Measurements from ENCODE around the gene NANOS3. TPM values are rescaled to one million over a fixed set of nuclear protein-coding genes. Genes with fewer than 3 reads are reported as not detected.

Gene NANOS3
- total RNA-seq, 6 donors from 2014 or later = 1.3 to 5.2 TPM; not detected in 4

- Histone ChIP-seq H3K9me3 (no peaks in the 10 kb centered on the region), H3K4me3 (no peak overlapping the region), H3K4me1 (peaks cover 38 to 47% (median 45%) of the 10 kb centered on the region in 4 donors), H3K36me3 (peaks cover 0 to 82% (median 39%) of the 10 kb centered on the region in 4 donors), H3K27ac (peak overlapping the region; percentile 2 to 100 (median 92)), H3K27me3 (no peaks in the 10 kb centered on the region)
- peak in 1 of 2 donors; percentile 4 for ATAC-seq (ENCODE audit: low FRiP score in 2 of 2)
- TF ChIP-seq EP300 (IDR thresholded peaks at IDR 0.05) = no peak
- no peak for TF ChIP-seq POLR2A (IDR thresholded peaks at IDR 0.05)
- TF ChIP-seq POLR2AphosphoS5 (IDR thresholded peaks at IDR 0.05) = peak in 1 of 2 donors; percentile 7
- TF ChIP-seq, protein P1, sequence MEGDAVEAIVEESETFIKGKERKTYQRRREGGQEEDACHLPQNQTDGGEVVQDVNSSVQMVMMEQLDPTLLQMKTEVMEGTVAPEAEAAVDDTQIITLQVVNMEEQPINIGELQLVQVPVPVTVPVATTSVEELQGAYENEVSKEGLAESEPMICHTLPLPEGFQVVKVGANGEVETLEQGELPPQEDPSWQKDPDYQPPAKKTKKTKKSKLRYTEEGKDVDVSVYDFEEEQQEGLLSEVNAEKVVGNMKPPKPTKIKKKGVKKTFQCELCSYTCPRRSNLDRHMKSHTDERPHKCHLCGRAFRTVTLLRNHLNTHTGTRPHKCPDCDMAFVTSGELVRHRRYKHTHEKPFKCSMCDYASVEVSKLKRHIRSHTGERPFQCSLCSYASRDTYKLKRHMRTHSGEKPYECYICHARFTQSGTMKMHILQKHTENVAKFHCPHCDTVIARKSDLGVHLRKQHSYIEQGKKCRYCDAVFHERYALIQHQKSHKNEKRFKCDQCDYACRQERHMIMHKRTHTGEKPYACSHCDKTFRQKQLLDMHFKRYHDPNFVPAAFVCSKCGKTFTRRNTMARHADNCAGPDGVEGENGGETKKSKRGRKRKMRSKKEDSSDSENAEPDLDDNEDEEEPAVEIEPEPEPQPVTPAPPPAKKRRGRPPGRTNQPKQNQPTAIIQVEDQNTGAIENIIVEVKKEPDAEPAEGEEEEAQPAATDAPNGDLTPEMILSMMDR (IDR thresholded peaks at IDR 0.05) = no peak
- DNase-seq = no peak
- WGBS, 2 donors = 66 to 71% methylated on average over 22 of the region's 22 CpGs
These were observed 45.1 kb upstream of the NANOS3 start for GRCh38 chr19:13831537-13832467.

GRCh38 chr19:13833330-13834243, 43.3 kb upstream of the NANOS3 start:
- H3K9me3 ChIP-seq = no peaks in the 10 kb centered on the region
- peak overlapping the region; percentile 84 to 100 (median 100) for H3K27ac ChIP-seq
- H3K27me3 ChIP-seq = no peaks in the 10 kb centered on the region
- H3K4me1 ChIP-seq = peaks cover 56 to 65% (median 62%) of the 10 kb centered on the region in 4 donors
- peak in 2 of 4 donors; percentile 27 to 56 for TF ChIP-seq POLR2A (IDR thresholded peaks at IDR 0.05)
- TF ChIP-seq, protein P1 (IDR thresholded peaks at IDR 0.05) = peak; percentile 40 to 80 (median 71)
- no peak for TF ChIP-seq EP300 (IDR thresholded peaks at IDR 0.05)
- TF ChIP-seq POLR2AphosphoS5 (IDR thresholded peaks at IDR 0.05) = peak; percentile 54 to 77
- 9 to 12% methylated on average over 25 to 34 of the region's 59 CpGs for WGBS, 2 donors
- H3K36me3 ChIP-seq = peaks cover 0 to 80% (median 43%) of the 10 kb centered on the region in 4 donors
- ATAC-seq (ENCODE audit: low FRiP score in 2 of 2) (peak; percentile 70 to 94), DNase-seq (peak; percentile 94 to 99)
- H3K4me3 ChIP-seq = peak overlapping the region in 3 of 4 donors; percentile 22 to 96 (median 42)

DNA sequence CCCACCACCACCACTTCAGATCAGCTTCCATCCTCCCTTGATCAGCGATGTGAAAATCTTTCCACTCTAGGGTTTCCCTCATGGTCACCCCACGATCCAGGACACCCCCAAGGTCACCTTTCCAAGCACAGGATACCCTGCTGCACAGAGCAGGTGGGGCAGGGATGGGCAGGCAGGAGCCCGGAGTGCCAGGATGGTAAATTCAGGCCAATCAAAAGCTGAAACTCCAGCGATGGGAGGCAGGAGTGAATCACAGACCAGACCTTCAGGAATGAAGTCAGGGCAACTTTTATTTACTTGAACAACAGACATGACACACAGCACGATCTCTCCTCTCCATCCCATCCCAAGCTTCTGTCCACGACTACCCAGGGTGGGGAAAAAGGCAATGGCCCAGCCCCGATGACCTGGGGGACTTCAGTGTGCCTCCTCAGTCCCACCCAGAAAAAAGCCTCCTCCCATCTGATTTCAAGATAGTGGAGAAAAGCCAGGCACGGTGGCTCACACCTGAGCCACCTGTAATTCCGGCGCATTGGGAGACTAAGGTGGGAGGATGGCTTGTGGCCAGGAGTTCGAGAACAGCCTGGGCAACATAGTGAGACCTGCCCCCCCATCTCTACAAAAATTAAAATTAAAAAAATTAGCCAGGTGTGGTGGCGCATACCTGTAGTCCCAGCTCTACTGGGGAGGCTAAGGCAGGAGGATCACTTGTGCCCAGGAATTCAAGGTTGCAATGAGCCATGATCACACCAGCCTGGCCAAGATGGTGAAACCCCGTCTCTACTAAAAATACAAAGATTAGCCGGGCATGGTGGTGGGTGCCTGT, 42.5 kb upstream of the NANOS3 start:
- peaks cover 0 to 76% (median 43%) of the 10 kb centered on the region in 4 donors for H3K36me3 ChIP-seq
- peaks cover 63 to 74% (median 67%) of the 10 kb centered on the region in 4 donors for H3K4me1 ChIP-seq
- peak in 1 of 4 donors; percentile 14 for TF ChIP-seq POLR2A (IDR thresholded peaks at IDR 0.05)
- TF ChIP-seq POLR2AphosphoS5 (IDR thresholded peaks at IDR 0.05) = no peak

DNA sequence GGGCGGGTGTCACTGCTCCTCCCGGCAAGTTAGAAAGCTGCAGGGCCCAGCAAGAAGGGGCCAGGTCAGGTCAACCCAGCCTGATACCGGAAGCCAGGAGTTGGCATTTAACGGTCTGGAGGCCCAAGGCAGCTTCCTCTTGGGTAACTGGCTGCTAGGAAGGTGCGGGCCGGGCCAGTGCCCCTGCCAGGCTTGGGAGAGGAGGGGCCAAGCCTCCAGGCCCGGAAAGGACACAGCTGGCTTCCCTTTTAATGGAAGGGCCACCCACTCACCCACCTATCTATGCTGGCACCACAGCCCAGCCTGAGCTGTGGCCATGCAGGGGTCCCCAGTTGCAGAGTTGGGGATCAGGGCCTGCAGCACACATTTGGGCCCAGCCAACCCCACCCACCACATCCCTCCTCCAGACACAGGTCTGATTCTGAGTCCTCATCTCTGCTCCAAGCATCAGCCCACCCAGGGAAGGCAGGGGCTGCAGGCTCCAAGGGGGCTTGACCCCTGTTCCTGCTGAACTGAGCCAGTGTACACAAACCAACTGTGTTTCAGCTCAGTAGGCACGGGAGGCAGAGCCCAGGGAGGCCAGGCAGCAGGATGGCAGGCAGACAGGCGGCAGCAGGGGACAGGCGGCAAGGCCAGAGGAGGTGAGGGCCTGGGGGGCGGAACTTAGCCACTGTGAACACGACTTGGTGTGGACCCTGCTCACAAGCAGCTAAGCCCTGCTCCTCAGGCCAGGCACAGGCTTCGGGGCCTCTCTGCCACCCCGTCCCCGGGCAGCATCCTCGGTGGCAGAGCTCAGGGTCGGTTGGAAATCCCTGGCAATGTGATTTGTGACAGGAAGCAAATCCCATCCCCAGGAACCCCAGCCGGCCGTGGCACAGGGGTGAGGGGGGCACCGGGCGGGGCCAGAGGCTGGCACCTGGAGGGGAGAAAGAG, 40.9 kb upstream of the NANOS3 start:
- Histone ChIP-seq H3K36me3 (peaks cover 0 to 62% (median 35%) of the 10 kb centered on the region in 4 donors), H3K4me3 (peak overlapping the region in 3 of 4 donors; percentile 8 to 96 (median 11)), H3K27ac (peak overlapping the region; percentile 99 to 100 (median 100)), H3K9me3 (no peaks in the 10 kb centered on the region), H3K4me1 (peaks cover 63 to 88% (median 77%) of the 10 kb centered on the region in 4 donors), H3K27me3 (no peaks in the 10 kb centered on the region)
- WGBS, 2 donors = 35 to 36% methylated on average over 11 to 17 of the region's 21 CpGs
- no peak for ATAC-seq (ENCODE audit: low FRiP score in 2 of 2)
- peak; percentile 85 to 87 for DNase-seq
- TF ChIP-seq POLR2AphosphoS5 (IDR thresholded peaks at IDR 0.05) (peak; percentile 59 to 68), EP300 (IDR thresholded peaks at IDR 0.05) (peak in 1 of 4 donors; percentile 43), POLR2A (IDR thresholded peaks at IDR 0.05) (peak in 1 of 4 donors; percentile 8)
- TF ChIP-seq, protein P1 (IDR thresholded peaks at IDR 0.05) = no peak

More for the DNA sequence above, 42.5 kb upstream of the NANOS3 start:
- DNase-seq = no peak
- ATAC-seq (ENCODE audit: low FRiP score in 2 of 2) = no peak
- peak overlapping the region; percentile 84 to 100 (median 100) for H3K27ac ChIP-seq
- no peaks in the 10 kb centered on the region for H3K9me3 ChIP-seq
- WGBS, 2 donors = 73 to 81% methylated on average over 11 to 14 of the region's 14 CpGs
- H3K4me3 ChIP-seq = peak overlapping the region in 1 of 4 donors; percentile 96
- no peaks in the 10 kb centered on the region for H3K27me3 ChIP-seq

Data from upper lobe of left lung (tissue), 6 donors.